ENCODE results near the gene ADD2. TPM values are rescaled to one million over a fixed set of nuclear protein-coding genes. Genes with fewer than 3 reads are reported as not detected.
"Not testable (repeated sequence)": the region's sequence is repeated elsewhere in the genome, so short reads cannot be mapped to it uniquely, and the experiment has no call there.

Gene ADD2
- total RNA-seq, 3 donors from 2014 or later (not counting 1 experiment from before 2014, with no cell fraction given), result 0.16 to 1.4 (median 0.40) TPM

DNA sequence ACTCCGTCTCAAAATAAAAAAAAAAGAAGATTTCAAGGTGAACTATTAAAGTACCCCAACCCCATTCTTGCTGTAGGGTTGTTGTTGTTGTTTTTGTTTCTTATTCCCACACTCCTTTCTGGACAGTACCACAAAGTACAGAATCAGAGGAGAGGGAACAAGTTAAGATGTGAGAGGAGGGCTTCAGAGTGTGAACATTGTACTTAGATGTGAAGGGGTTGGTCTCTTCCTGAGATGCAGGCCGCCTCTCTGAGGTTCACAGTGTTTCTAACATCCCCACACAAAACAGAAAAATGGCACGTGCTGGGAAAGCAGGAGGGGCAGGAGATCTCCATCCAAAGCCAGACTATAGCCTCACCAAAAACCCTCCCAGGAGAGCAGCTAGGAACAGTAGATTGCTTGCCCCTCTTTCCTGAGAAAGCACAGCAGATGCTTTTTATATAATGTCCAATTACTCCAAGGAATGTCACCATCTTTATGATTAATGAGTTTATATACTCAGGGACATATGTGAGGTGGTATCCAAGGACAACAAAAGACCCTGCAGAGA, 22.6 kb downstream of the ADD2 start:
- ATAC-seq (no peak), DNase-seq (no peak)
- WGBS (ENCODE audit: insufficient coverage), result 82% methylated on average over 2 of the region's 3 CpGs
- Histone ChIP-seq H3K27ac (ENCODE audit: low read length) (no peak overlapping the region), H3K36me3 (ENCODE audit: control insufficient read depth, insufficient read depth, low read length) (no peaks in the 10 kb centered on the region), H3K4me3 (ENCODE audit: low read length) (no peak overlapping the region), H3K9me3 (ENCODE audit: control insufficient read depth, insufficient read depth, low read length) (no peaks in the 10 kb centered on the region), H3K4me1 (ENCODE audit: control insufficient read depth, insufficient read depth, low read length) (no peaks in the 10 kb centered on the region), H3K27me3 (ENCODE audit: control insufficient read depth, insufficient read depth, low read length) (no peaks in the 10 kb centered on the region)
- Mint-ChIP-seq H3K4me1 (no peaks in the 10 kb centered on the region), H3K27ac (no peak overlapping the region), H3K27me3 (ENCODE audit: low read depth in 2 of 2) (peaks cover 29 to 46% of the 10 kb centered on the region in 2 donors), H3K36me3 (no peaks in the 10 kb centered on the region), H3K9me3 (peaks cover 0 to 2% of the 10 kb centered on the region in 2 donors), H3K4me3 (no peak overlapping the region)
- intact Hi-C loops (cut with micrococcal nuclease), result no loop called here
- no peak for TF ChIP-seq CTCF (IDR thresholded peaks at IDR 0.05)

GRCh38 chr2:70744397-70744796, 23.6 kb downstream of the ADD2 start:
- H3K4me3 ChIP-seq (ENCODE audit: low read length), result no peak overlapping the region
- Mint-ChIP-seq H3K27ac (no peak overlapping the region), H3K4me1 (no peaks in the 10 kb centered on the region), H3K9me3 (peaks cover 0 to 2% of the 10 kb centered on the region in 2 donors), H3K27me3 (ENCODE audit: low read depth in 2 of 2) (peaks cover 26 to 36% of the 10 kb centered on the region in 2 donors), H3K36me3 (no peaks in the 10 kb centered on the region), H3K4me3 (no peak overlapping the region)
- WGBS (ENCODE audit: insufficient coverage), result 86% methylated on average over 3 of the region's 3 CpGs
- ATAC-seq (no peak), DNase-seq (no peak)
- H3K27me3 ChIP-seq (ENCODE audit: control insufficient read depth, insufficient read depth, low read length), result no peaks in the 10 kb centered on the region
- intact Hi-C loops (cut with micrococcal nuclease), result no loop called here
- H3K36me3 ChIP-seq (ENCODE audit: control insufficient read depth, insufficient read depth, low read length), result no peaks in the 10 kb centered on the region
- no peaks in the 10 kb centered on the region for H3K9me3 ChIP-seq (ENCODE audit: control insufficient read depth, insufficient read depth, low read length)
- no peak for TF ChIP-seq CTCF (IDR thresholded peaks at IDR 0.05)
- no peak overlapping the region for H3K27ac ChIP-seq (ENCODE audit: low read length)
- H3K4me1 ChIP-seq (ENCODE audit: control insufficient read depth, insufficient read depth, low read length), result no peaks in the 10 kb centered on the region

DNA sequence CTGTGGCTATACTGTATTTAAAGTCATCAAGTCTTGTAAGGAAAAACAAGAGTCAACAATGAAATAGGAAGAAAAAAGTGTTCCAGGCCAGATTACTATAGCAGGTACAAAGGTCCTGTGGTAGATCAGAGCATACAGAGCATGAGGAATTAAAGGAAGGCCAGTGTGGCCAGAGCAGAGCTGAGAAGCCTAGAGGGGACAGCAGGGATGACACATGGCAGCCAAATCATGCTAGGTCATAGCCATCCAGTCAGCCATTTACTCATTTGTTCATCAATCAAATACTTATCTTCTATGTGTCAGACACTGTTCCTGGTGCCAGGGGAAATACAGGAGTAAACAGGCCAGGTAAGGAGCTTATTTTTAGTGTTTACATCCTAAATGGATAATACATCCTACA, 24.3 kb downstream of the ADD2 start:
- H3K27me3 Mint-ChIP-seq (ENCODE audit: low read depth in 2 of 2), result peaks cover 27 to 31% of the 10 kb centered on the region in 2 donors
- H3K4me3 Mint-ChIP-seq, result no peak overlapping the region
- H3K4me1 ChIP-seq (ENCODE audit: control insufficient read depth, insufficient read depth, low read length), result no peaks in the 10 kb centered on the region
- no peak overlapping the region for H3K27ac Mint-ChIP-seq
- no peak overlapping the region for H3K27ac ChIP-seq (ENCODE audit: low read length)
- no peaks in the 10 kb centered on the region for H3K36me3 Mint-ChIP-seq
- H3K4me3 ChIP-seq (ENCODE audit: low read length), result no peak overlapping the region
- ATAC-seq (no peak), DNase-seq (no peak)
- H3K9me3 ChIP-seq (ENCODE audit: control insufficient read depth, insufficient read depth, low read length), result no peaks in the 10 kb centered on the region
- TF ChIP-seq CTCF (IDR thresholded peaks at IDR 0.05), result no peak
- H3K4me1 Mint-ChIP-seq, result no peaks in the 10 kb centered on the region
- peaks cover 0 to 2% of the 10 kb centered on the region in 2 donors for H3K9me3 Mint-ChIP-seq
- H3K27me3 ChIP-seq (ENCODE audit: control insufficient read depth, insufficient read depth, low read length), result no peaks in the 10 kb centered on the region
- H3K36me3 ChIP-seq (ENCODE audit: control insufficient read depth, insufficient read depth, low read length), result no peaks in the 10 kb centered on the region
- intact Hi-C loops (cut with micrococcal nuclease), result no loop called here

DNA sequence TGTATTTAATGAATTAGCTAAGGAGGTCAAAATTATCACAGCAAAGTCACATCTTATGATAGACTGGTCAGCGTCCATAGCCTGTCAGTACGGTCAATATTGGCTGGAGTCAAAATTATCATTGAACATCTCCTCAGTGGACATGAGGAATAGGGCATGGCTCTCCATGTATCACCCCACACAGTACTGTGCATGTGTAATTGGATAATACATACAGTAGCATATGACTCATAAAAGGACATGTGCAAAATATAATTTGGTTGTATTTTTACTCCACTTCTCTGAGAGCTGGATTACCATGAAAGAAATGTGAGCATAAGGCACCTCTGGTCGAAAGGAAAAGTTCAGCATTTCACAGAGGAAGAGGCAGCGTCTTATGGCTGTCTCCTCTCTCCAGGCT, 24.9 kb downstream of the ADD2 start:
- Histone ChIP-seq H3K36me3 (ENCODE audit: control insufficient read depth, insufficient read depth, low read length) (no peaks in the 10 kb centered on the region), H3K27me3 (ENCODE audit: control insufficient read depth, insufficient read depth, low read length) (no peaks in the 10 kb centered on the region), H3K4me3 (ENCODE audit: low read length) (no peak overlapping the region), H3K27ac (ENCODE audit: low read length) (no peak overlapping the region), H3K4me1 (ENCODE audit: control insufficient read depth, insufficient read depth, low read length) (no peaks in the 10 kb centered on the region), H3K9me3 (ENCODE audit: control insufficient read depth, insufficient read depth, low read length) (no peaks in the 10 kb centered on the region)
- no peak for ATAC-seq
- Mint-ChIP-seq H3K4me1 (no peaks in the 10 kb centered on the region), H3K27me3 (ENCODE audit: low read depth in 2 of 2) (peaks cover 23 to 36% of the 10 kb centered on the region in 2 donors), H3K27ac (no peak overlapping the region), H3K4me3 (no peak overlapping the region), H3K9me3 (peaks cover 0 to 2% of the 10 kb centered on the region in 2 donors), H3K36me3 (no peaks in the 10 kb centered on the region)
- DNase-seq, result no peak
- no peak for TF ChIP-seq CTCF (IDR thresholded peaks at IDR 0.05)
- intact Hi-C loops (cut with micrococcal nuclease), result no loop called here
- WGBS (ENCODE audit: insufficient coverage), result 77% methylated on average over 4 of the region's 4 CpGs

- intact Hi-C loops (cut with micrococcal nuclease); ATAC-seq; H3K4me1 Mint-ChIP-seq; DNase-seq; H3K36me3 ChIP-seq (ENCODE audit: control insufficient read depth, insufficient read depth, low read length); H3K27me3 ChIP-seq (ENCODE audit: control insufficient read depth, insufficient read depth, low read length); H3K27ac ChIP-seq (ENCODE audit: low read length); H3K9me3 ChIP-seq (ENCODE audit: control insufficient read depth, insufficient read depth, low read length); H3K4me3 ChIP-seq (ENCODE audit: low read length); H3K9me3 Mint-ChIP-seq; H3K4me1 ChIP-seq (ENCODE audit: control insufficient read depth, insufficient read depth, low read length); H3K36me3 Mint-ChIP-seq; H3K27ac Mint-ChIP-seq; H3K4me3 Mint-ChIP-seq: not testable (repeated sequence)
- WGBS (ENCODE audit: insufficient coverage), result 100% methylated on average over 1 of the region's 1 CpG
- peaks cover 28 to 57% of the 10 kb centered on the region in 2 donors for H3K27me3 Mint-ChIP-seq (ENCODE audit: low read depth in 2 of 2)
Observed at GRCh38 chr2:70739492-70739891, 28.5 kb downstream of the ADD2 start.
